ENCODE measurements around the gene CGNL1.

GRCh38 chr15:57377478-57377847 is 1.2 kb downstream of the CGNL1 start:
- TF ChIP-seq CTCF (IDR thresholded peaks at IDR 0.05) (peak in 2 of 4 donors; percentile 21 to 30), POLR2A (IDR thresholded peaks at IDR 0.05) (no peak)
